HG02798 (cell line): Measurements from ENCODE around the gene SLC17A9.
"Not testable (repeated sequence)": the region's sequence is repeated elsewhere in the genome, so short reads cannot be mapped to it uniquely, and the experiment has no call there.

ENCODE experiments used
- ATAC-seq: cut with Tn5 transposase; IDR thresholded peaks from one replicate; pipeline ENCODE4 v1.9.1; 2021; ENCODE audit warnings: mild to moderate bottlenecking; ENCODE audit not compliant: unreplicated experiment, poor library complexity

Gene SLC17A9

GRCh38 chr20:62953839-62954703, 1.6 kb downstream of the SLC17A9 start:
- ATAC-seq, result peak; percentile 75

- no peak for ATAC-seq
Observed at GRCh38 chr20:62955519-62956386, 3.2 kb downstream of the SLC17A9 start.

GRCh38 chr20:62956387-62957135, 4.1 kb downstream of the SLC17A9 start:
- ATAC-seq, result no peak

- ATAC-seq, result no peak
Observed at GRCh38 chr20:62957136-62958117, 4.9 kb downstream of the SLC17A9 start.

GRCh38 chr20:62958388-62959100, 6.0 kb downstream of the SLC17A9 start:
- ATAC-seq, result no peak

GRCh38 chr20:62959101-62959971, 6.8 kb downstream of the SLC17A9 start:
- ATAC-seq, result no peak

- ATAC-seq, result no peak
Observed at GRCh38 chr20:62959998-62960436, 7.5 kb downstream of the SLC17A9 start.

GRCh38 chr20:62960446-62961309, 8.2 kb downstream of the SLC17A9 start:
- not testable (repeated sequence) for ATAC-seq

GRCh38 chr20:62961310-62961783, 8.8 kb downstream of the SLC17A9 start:
- no peak for ATAC-seq

GRCh38 chr20:62961799-62962198, 9.3 kb downstream of the SLC17A9 start:
- ATAC-seq, result no peak

GRCh38 chr20:62962221-62962879, 9.8 kb downstream of the SLC17A9 start:
- ATAC-seq, result no peak

GRCh38 chr20:62962891-62963613, 10.5 kb downstream of the SLC17A9 start:
- no peak for ATAC-seq

GRCh38 chr20:62963614-62964397, 11.3 kb downstream of the SLC17A9 start:
- ATAC-seq, result no peak

- ATAC-seq, result no peak
Observed at GRCh38 chr20:62964700-62965099, 12.2 kb downstream of the SLC17A9 start.

GRCh38 chr20:62965363-62965771, 12.9 kb downstream of the SLC17A9 start:
- no peak for ATAC-seq
